SK-N-SH treated with all-trans-retinoic acid at 6 μM for 48 hours (cell line): ENCODE results near the gene NONO.

Experiments
- ESRRG ChIP-seq: fragments of 250-450 bp; sonication (Bioruptor Pico); IDR thresholded peaks from 2 replicates; pipeline ENCODE4 v1.6.1; 2021; ENCODE audit warnings: mild to moderate bottlenecking
- TOX ChIP-seq: fragments of 250-450 bp; sonication (Bioruptor Pico); IDR thresholded peaks from 2 replicates; pipeline ENCODE4 v1.8.0; 2021; ENCODE audit warnings: mild to moderate bottlenecking, moderate library complexity, borderline replicate concordance
- ZFP3 ChIP-seq: fragments of 250-450 bp; sonication (Bioruptor Pico); IDR thresholded peaks from 2 replicates; pipeline ENCODE4 v1.5.0; 2020; ENCODE audit warnings: mild to moderate bottlenecking, moderate library complexity
- TF ChIP-seq, protein P1 (sequence below): fragments of 250-450 bp; sonication (Bioruptor Pico); IDR thresholded peaks from 2 replicates; pipeline ENCODE4 v1.8.0; 2020; ENCODE audit warnings: mild to moderate bottlenecking, moderate library complexity, borderline replicate concordance

DNA sequence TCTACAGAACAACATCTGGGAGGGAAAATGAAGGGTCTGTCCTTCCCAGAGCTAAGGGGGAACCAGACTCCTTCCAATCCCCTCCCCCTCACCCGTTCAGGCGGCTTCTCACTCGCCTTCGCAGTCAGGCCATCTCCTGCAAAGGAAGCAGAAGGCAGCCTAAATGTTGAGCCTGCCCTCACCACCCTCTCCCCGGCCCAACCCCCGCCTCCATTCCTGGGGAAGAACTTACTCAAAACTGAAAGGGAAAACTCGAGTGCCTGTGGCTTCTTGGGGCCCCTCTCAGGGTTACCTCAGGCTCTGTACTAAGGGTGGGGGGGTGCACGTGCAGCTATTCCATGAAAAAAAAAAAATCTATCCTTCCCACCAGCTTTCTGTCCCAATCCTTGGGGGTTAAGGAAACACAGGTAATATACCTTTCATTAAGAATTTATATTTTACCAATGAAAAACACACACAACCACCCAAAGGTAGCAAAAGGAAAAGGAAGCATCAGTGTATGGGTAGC, 31.9 kb upstream of the NONO start:
- TF ChIP-seq ZFP3 (CRISPR knock-in tag) (no peak), TOX (CRISPR knock-in tag) (no peak), ESRRG (CRISPR knock-in tag) (no peak)
- TF ChIP-seq, protein P1, sequence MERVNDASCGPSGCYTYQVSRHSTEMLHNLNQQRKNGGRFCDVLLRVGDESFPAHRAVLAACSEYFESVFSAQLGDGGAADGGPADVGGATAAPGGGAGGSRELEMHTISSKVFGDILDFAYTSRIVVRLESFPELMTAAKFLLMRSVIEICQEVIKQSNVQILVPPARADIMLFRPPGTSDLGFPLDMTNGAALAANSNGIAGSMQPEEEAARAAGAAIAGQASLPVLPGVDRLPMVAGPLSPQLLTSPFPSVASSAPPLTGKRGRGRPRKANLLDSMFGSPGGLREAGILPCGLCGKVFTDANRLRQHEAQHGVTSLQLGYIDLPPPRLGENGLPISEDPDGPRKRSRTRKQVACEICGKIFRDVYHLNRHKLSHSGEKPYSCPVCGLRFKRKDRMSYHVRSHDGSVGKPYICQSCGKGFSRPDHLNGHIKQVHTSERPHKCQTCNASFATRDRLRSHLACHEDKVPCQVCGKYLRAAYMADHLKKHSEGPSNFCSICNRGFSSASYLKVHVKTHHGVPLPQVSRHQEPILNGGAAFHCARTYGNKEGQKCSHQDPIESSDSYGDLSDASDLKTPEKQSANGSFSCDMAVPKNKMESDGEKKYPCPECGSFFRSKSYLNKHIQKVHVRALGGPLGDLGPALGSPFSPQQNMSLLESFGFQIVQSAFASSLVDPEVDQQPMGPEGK: no peak
